ENCODE data around the gene SERINC2. TPM values are rescaled to one million over a fixed set of nuclear protein-coding genes. Genes with fewer than 3 reads are reported as not detected.
"Not testable (repeated sequence)": the region's sequence is repeated elsewhere in the genome, so short reads cannot be mapped to it uniquely, and the experiment has no call there.

The SERINC2 gene
- total and polyA plus RNA-seq, 9 of the 15 experiments (the other 6 are each of a cell fraction or from before 2014, with no cell fraction given): 0.07 to 1.2 (median 0.70) TPM; not detected in 2

- 0 out of 2 replicates have a peak, but pooled peaks have one; percentile 39 for TF ChIP-seq ZBTB40 (IDR thresholded peaks at IDR 0.05)
- not testable (repeated sequence) for TF ChIP-seq ZBTB40 (CRISPR knock-in tag; IDR thresholded peaks at IDR 0.05); REST (CRISPR knock-in tag; IDR thresholded peaks at IDR 0.05; ENCODE audit: low read depth); TOE1 (CRISPR knock-in tag; IDR thresholded peaks at IDR 0.05; ENCODE audit: borderline replicate concordance, low read depth)
- TF ChIP-seq FOXK2 (conservative IDR thresholded peaks at IDR 0.05 in 1 of 2, IDR thresholded peaks at IDR 0.05 in 1 of 2; ENCODE audit: low read depth in 2 of 2): peak; percentile 74 to 86
- TF ChIP-seq REST (IDR thresholded peaks at IDR 0.05; ENCODE audit: borderline replicate concordance): peak; percentile 26; the same call in 1 of the 2 replicates
- 0 out of 2 replicates have a peak, but pooled peaks have one; percentile 61 for TF ChIP-seq SREBF1 (IDR thresholded peaks at IDR 0.05; ENCODE audit: borderline replicate concordance, low read depth, low read length)
- peak; percentile 95 for TF ChIP-seq TOE1 (IDR thresholded peaks at IDR 0.05; ENCODE audit: borderline replicate concordance)
These were observed 58.7 kb downstream of the SERINC2 start (continued) for GRCh38 chr1:31471452-31472313.

Data from K562 (cell line).